ENCODE measurements around the gene RPS24.
"Not testable (repeated sequence)": the region's sequence is repeated elsewhere in the genome, so short reads cannot be mapped to it uniquely, and the experiment has no call there.

Gene RPS24

GRCh38 chr10:78033637-78034470 is at the start of gene RPS24:
Gene RPS24 (plus strand): TSS chr10:78033863. CDS start chr10:78033902, 39 bp downstream.
- DNase-seq = peak; percentile 97

- DNase-seq = no peak
Observed at GRCh38 chr10:77984986-77985385, 48.7 kb upstream of the RPS24 start.

DNA sequence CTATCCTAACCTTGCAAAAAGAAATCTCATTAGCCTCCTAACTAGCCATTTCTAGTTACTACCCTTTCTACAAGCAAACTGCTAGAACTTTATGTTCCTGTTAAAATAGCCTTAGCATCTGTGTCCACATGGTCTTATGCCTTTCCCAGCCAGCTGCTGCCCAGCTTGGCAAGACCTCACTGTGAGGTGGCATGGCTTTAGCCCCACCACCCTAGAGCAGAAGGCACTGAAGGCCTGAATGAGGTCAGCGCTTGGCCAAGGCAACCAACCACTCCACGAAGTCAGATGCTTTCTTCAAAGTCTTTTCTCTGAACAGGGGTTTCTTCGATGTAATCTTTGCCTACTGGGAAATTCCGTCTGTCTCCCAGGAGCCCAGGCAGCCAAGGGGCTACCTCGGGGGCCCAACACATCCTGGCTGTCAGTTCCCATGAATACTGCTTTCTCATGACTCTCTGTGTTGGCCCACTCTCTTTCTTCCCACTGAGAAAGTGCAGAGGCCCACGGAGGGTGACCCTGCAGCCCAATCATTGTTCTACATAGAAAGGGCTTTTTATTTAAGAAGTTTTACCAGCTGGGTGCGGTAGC is 45.9 kb upstream of the RPS24 start:
- DNase-seq = no peak

DNA sequence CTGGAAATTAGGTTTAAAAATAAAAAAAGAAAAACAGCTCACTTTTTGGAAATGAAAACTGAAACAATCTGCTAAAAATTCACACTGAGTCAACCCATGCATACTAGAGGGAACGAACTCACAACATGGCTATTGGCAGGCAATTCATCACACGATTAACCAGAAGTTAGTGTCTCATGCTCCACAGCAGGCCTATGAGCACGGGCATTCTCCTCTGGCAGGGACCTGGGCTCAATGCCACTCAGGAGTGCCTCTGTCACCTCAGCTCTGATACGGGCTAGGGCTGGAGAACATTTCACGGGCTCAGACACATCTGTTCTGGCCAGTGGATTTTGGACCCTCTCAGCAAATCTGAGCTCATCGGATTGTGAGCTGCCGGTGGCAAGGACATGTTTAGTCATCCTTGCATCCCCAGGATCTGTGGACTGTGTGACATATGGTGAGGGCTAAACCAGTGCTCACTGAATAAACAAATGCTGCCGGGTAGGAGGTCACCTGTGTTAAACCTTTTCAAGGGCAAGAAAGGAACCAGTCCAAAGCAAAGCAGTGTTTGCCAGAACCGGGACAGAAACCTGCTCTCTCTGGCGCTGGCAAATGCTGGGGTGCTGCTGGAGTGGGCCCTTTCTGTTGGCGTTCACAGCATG is 44.5 kb upstream of the RPS24 start:
- no peak for DNase-seq

DNA sequence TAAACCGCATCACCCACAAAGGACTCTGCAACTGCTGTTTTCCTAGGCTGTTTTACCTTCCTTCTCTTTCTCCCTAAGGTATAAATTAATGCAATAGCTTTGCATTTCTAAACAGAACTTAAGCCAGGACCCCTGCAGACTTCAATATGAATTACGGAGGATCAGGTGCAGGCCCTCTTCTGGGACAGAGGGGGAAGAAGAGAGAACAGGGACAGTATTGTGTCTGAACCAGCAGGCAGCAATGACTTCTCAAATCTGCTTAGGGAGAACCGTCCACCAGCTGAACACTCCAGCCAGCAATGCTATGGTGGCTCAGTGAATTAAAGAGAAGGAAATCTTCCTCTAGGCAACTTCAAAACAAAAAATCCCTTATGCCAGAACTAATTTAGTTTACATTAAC is 40.0 kb upstream of the RPS24 start:
- DNase-seq = no peak

- not testable (repeated sequence) for DNase-seq
Observed at GRCh38 chr10:77998780-77999179, 34.9 kb upstream of the RPS24 start.

DNA sequence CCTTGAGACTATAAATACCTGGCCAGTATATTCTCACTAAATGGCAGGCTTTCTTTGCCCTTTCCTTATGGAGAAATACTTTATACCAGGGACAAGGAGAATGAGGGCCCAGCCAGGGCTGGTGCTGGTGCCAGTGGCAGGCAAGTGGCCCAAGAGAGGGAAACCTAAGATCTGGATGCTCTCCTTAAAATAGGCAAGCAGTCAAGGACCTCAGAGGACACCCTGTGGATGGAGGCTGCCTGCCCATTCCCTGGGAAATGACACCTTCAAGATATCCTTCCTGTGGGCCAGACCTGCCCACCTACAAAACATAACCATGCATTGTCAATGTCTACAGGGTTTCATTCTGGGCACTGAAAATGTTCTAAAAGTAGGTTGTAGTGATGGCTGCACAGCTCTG is 33.5 kb upstream of the RPS24 start:
- DNase-seq = no peak

DNA sequence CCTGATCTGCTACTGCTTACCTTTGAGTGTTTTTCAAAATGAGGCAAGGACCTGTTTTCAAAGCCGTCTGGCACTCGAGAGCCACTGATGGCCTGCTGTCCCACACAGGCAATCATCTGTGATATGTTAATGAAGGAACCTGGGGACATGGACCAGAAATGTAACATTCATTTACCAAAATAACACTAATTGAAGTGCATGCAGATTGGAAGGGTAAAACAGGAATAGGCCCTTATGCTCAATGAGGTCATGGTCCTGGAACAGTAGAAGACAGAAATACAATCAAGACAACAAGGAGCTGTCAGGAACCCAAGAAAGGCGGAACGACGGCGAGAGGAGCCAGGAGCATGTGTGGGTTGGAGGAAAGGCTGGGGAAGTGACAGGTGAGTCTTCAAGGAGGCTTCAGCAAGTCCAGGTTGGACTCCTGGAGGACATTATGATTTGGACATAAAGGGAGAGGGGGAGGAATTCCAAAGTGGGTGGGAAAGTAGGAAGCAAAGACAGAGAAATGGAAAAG is 32.6 kb upstream of the RPS24 start:
- no peak for DNase-seq

DNA sequence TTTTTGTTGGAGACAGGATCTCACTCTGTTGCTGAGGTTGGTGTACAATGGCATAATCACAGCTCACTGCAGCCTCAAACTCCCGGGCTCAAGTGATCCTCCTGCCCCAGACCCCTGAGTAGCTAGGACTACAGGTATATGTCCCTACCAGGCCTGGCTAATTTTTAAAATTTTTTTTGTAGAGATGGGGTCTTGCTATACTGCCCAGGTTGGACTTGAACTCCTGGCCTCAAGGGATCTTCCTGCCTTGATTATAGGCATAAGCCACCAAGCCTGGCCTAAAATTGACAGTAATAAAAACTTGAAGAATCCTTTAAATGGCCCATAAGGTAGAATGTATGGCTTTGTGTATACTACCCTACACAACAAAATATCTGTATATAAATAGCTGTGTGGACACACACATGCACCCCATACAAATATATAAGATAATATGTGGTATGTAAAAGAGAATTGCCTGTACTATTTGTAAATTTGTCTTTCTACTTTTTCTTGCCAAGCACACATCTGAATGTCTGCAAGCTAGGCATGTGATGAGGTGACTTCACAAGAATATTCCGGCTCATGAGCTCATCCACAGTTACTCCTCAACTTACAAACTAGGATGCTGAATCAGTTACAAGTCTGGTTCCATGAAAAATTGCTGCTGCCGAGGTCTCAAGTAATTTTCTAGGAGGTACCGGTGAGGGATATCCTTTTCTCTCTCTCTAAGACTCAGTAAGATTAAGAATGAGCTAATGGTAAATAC is 30.9 kb upstream of the RPS24 start:
- DNase-seq = no peak

DNA sequence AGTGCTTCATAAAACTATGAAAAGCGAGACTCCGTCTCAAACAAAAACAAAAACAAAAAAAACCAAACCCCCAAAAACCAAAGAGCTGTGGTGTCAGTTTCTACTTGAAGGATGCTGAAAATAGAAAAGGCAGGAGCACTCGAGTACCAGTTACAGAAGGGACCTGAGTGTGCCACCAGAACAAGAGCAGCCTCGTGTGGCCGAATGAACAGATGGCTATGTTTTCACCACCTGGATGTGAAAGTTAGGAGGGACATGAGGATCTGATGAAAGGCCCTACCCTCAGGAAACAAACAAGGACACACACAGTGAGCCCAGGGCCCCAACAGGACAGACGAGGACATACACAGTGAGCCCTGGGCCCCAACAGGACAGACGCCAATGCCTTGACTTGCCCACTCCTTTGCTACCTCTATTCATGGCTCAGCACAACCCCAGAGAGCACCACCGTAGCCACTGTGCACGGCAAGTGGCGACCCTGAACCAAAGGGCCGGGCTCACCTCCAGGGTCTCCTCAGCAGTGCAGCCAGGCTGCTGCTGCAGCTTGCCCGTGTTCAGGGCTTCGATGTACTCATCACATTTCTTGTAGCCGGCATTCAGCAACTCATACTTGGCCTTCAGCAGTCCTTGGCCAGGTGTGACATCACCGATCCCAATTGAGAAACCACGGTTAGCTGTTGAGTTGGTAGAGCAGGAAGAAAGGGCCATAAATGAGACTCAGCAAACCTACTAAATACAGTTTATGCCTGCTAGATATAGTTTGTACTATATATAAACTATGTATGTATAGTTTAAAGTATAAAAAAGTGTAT is 29.2 kb upstream of the RPS24 start:
- no peak for DNase-seq

DNA sequence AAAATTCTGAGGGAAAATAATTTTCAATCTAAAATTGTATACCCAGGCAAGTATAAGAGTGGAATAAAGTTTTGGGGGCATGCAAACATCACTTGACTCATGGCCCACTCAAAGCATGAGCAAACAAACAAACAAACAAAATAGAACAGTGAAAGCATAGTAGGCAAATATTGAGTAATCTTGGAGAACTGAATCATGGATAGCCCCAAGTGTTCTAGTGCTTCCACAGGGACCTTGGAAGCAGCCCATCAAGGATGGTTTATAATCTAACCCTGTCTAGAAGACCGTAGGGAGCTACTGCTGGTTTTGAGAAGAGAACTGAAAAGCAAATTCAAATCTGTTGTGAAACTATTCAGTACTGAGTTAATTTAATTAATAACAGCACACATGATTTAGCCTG is 26.5 kb upstream of the RPS24 start:
- no peak for DNase-seq

DNA sequence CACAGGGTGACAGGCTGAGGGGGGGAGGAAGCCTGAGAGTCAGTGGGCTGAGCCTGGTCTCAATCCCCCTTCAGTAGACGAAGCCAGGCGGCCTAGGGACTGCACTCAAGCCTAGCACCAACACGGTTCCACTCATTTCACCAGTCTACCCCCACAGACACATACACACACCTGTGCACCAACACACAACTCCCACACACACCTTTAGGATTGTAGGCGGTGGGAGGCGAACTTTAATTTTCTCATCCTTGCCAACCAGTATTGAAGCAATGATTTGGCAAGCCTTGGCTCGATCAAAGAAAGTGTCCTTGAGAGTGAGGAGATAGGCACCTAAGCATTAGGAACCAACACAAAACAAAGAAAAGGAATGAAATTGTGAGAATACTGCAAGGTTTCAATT is 24.0 kb upstream of the RPS24 start:
- DNase-seq = no peak

- no peak for DNase-seq
Observed at GRCh38 chr10:78010278-78010677, 23.4 kb upstream of the RPS24 start.

- DNase-seq = no peak
Observed at GRCh38 chr10:78011065-78011464, 22.6 kb upstream of the RPS24 start.

GRCh38 chr10:78013564-78013963 is 20.1 kb upstream of the RPS24 start:
- no peak for DNase-seq

GRCh38 chr10:78015546-78015945 is 18.1 kb upstream of the RPS24 start:
- no peak for DNase-seq

- DNase-seq = no peak
Observed at GRCh38 chr10:78017856-78018255, 15.8 kb upstream of the RPS24 start.

DNA sequence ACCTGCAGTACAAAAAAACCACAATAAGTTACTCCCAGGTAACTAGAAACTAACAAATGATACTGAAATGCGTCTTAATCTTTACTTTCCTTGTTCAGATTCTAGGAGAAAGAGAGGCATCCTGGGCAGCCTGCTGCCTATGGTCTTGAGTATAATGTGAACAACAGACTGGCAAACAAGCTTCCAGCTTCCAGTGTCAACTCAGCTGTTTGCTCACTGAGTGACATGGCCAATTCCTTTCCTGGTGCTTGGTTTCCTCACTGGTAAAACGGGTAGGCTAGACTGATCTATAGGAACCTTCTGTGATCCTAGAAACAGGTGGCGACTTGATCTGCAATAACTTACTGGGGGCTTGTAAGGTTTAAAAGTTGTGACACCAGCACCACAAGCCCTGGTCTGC is 14.4 kb upstream of the RPS24 start:
- no peak for DNase-seq

DNA sequence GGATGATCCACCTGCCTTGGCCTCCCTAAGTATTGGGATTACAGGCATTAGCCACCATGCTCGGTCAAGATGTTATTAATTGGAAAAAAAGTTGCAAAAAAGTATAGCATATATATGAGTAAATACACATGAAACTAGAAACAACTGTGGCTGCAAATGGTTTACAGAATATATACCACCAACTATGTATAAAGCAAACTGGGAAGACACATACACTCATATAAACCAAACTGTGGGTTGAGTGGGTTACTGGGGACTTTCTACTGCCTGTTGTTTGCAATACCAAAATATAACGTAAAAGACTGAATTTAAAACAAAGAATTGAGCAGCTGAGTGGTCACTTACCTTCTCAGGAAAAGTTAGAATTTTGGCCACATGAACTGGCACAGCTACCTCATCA is 12.5 kb upstream of the RPS24 start:
- DNase-seq = no peak

DNA sequence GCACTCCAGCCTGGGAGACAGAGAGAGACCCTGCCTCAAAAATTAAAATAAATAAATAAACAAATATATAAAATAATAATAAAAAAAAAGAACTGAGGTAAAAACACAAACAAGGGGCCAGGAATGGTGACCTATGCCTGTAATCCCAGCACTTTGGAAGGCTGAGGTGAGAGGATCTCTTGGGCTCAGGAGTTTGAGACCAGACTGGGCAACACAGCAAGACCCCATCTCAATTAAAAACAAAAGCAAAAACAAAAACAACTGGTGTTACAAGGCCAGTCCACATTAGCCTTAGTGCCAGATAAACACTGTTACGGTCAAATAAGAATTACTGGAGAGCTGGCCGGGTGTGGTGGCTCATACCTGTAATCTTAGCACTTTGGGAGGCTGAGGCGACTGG is 9.9 kb upstream of the RPS24 start:
- DNase-seq = no peak

- no peak for DNase-seq
Observed at GRCh38 chr10:78025685-78026364, 7.8 kb upstream of the RPS24 start.

Data from CD4-positive, alpha-beta T cell treated with Interleukin-21 for 1 hour (primary cell).